Measurements from ENCODE around the gene MCC. TPM values are rescaled to one million over a fixed set of nuclear protein-coding genes. Genes with fewer than 3 reads are reported as not detected.

Gene MCC
- total RNA-seq, 2 donors from 2014 or later, result 164 to 187 TPM

GRCh38 chr5:113145757-113146387 is 342.4 kb downstream of the MCC start:
- no peak overlapping the region for H3K27ac ChIP-seq (ENCODE audit: low read depth, low read length)
- H3K36me3 Mint-ChIP-seq (ENCODE audit: low read depth), result peaks cover 56% of the 10 kb centered on the region
- no peaks in the 10 kb centered on the region for H3K27me3 Mint-ChIP-seq (ENCODE audit: insufficient read depth)
- H3K4me3 ChIP-seq (ENCODE audit: low read length), result no peak overlapping the region
- H3K27ac Mint-ChIP-seq, result no peak overlapping the region
- no peak for TF ChIP-seq CTCF (conservative IDR thresholded peaks at IDR 0.05)
- peaks cover 95% of the 10 kb centered on the region for H3K36me3 ChIP-seq (ENCODE audit: control insufficient read depth, insufficient read depth, low read length)
- WGBS, 2 experiments (ENCODE audit: insufficient coverage in 1 of 2, insufficient read length in 1 of 2), result no CpG with 5 or more reads among the region's 1 CpG
- no peak overlapping the region for H3K4me3 Mint-ChIP-seq
- H3K4me1 ChIP-seq (ENCODE audit: control insufficient read depth, insufficient read depth, low read length), result peaks cover 20% of the 10 kb centered on the region
- no peak for DNase-seq
- no peaks in the 10 kb centered on the region for H3K9me3 Mint-ChIP-seq
- no peaks in the 10 kb centered on the region for H3K9me3 ChIP-seq (ENCODE audit: control insufficient read depth, low read length)
- no peaks in the 10 kb centered on the region for H3K27me3 ChIP-seq (ENCODE audit: control insufficient read depth, insufficient read depth, low read length, poor library complexity, severe bottlenecking)
- H3K9ac ChIP-seq (ENCODE audit: extremely low read depth, low read length, poor library complexity, severe bottlenecking), result no peak overlapping the region
- H3K4me1 Mint-ChIP-seq, result peaks cover 40% of the 10 kb centered on the region

- peaks cover 81% of the 10 kb centered on the region for H3K36me3 Mint-ChIP-seq (ENCODE audit: low read depth)
- no peaks in the 10 kb centered on the region for H3K9me3 Mint-ChIP-seq
- H3K9ac ChIP-seq (ENCODE audit: extremely low read depth, low read length, poor library complexity, severe bottlenecking), result no peak overlapping the region
- H3K4me1 ChIP-seq (ENCODE audit: control insufficient read depth, insufficient read depth, low read length), result peaks cover 6% of the 10 kb centered on the region
- no peak overlapping the region for H3K27ac Mint-ChIP-seq
- WGBS, 2 experiments (ENCODE audit: insufficient coverage in 1 of 2, insufficient read length in 1 of 2), result 96% methylated on average over 4 of the region's 4 CpGs; no CpG with 5 or more reads in 1 of the 2 experiments
- TF ChIP-seq CTCF (conservative IDR thresholded peaks at IDR 0.05), result no peak
- no peaks in the 10 kb centered on the region for H3K9me3 ChIP-seq (ENCODE audit: control insufficient read depth, low read length)
- H3K27ac ChIP-seq (ENCODE audit: low read depth, low read length), result no peak overlapping the region
- no peaks in the 10 kb centered on the region for H3K27me3 ChIP-seq (ENCODE audit: control insufficient read depth, insufficient read depth, low read length, poor library complexity, severe bottlenecking)
- H3K36me3 ChIP-seq (ENCODE audit: control insufficient read depth, insufficient read depth, low read length), result peaks cover 97% of the 10 kb centered on the region
- H3K27me3 Mint-ChIP-seq (ENCODE audit: insufficient read depth), result no peaks in the 10 kb centered on the region
- no peak overlapping the region for H3K4me3 ChIP-seq (ENCODE audit: low read length)
- peaks cover 22% of the 10 kb centered on the region for H3K4me1 Mint-ChIP-seq
- H3K4me3 Mint-ChIP-seq, result no peak overlapping the region
- peak; percentile 17 for DNase-seq
Measured at GRCh38 chr5:113142186-113142585, 346.1 kb downstream of the MCC start.

- Histone ChIP-seq H3K36me3 (ENCODE audit: control insufficient read depth, insufficient read depth, low read length) (peaks cover 97% of the 10 kb centered on the region), H3K9me3 (ENCODE audit: control insufficient read depth, low read length) (no peaks in the 10 kb centered on the region), H3K9ac (ENCODE audit: extremely low read depth, low read length, poor library complexity, severe bottlenecking) (no peak overlapping the region), H3K27me3 (ENCODE audit: control insufficient read depth, insufficient read depth, low read length, poor library complexity, severe bottlenecking) (no peaks in the 10 kb centered on the region), H3K4me1 (ENCODE audit: control insufficient read depth, insufficient read depth, low read length) (no peaks in the 10 kb centered on the region), H3K4me3 (ENCODE audit: low read length) (no peak overlapping the region), H3K27ac (ENCODE audit: low read depth, low read length) (no peak overlapping the region)
- TF ChIP-seq CTCF (conservative IDR thresholded peaks at IDR 0.05), result no peak
- H3K4me1 Mint-ChIP-seq, result peaks cover 13% of the 10 kb centered on the region
- H3K4me3 Mint-ChIP-seq, result no peak overlapping the region
- H3K36me3 Mint-ChIP-seq (ENCODE audit: low read depth), result peaks cover 84% of the 10 kb centered on the region
- DNase-seq, result peak; percentile 42
- WGBS, 2 experiments (ENCODE audit: insufficient coverage in 1 of 2, insufficient read length in 1 of 2), result 81 to 86% methylated on average over 6 to 9 of the region's 9 CpGs
- no peaks in the 10 kb centered on the region for H3K27me3 Mint-ChIP-seq (ENCODE audit: insufficient read depth)
- no peak overlapping the region for H3K27ac Mint-ChIP-seq
- H3K9me3 Mint-ChIP-seq, result no peaks in the 10 kb centered on the region
Measured at GRCh38 chr5:113140837-113141671, 347.2 kb downstream of the MCC start.
